MCF 10A (cell line): ENCODE data around the gene PTPRK. TPM values are rescaled to one million over a fixed set of nuclear protein-coding genes. Genes with fewer than 3 reads are reported as not detected.

ENCODE experiments used
- BruUV-seq: library from RNA; stranded (reverse); fragments of 400-500 nt; replicated peaks from 2 replicates; lab custom pipeline; 2021; lab: Mats Ljungman, UMichigan
- CTCF ChIA-PET: fragments of 300-600 bp; sonication (Branson Sonifier 250); formaldehyde crosslinking; extraction: SDS; loops from one replicate; lab custom pipeline; 2021; ENCODE audit warnings: antibody characterized with exemption, inconsistent platforms; lab: Yijun Ruan, JAX
- POLR2A ChIA-PET: fragments of 300-600, 350-650 bp; sonication (Branson Sonifier 250); formaldehyde crosslinking; extraction: SDS; loops from one replicate; lab custom pipeline; 2020; ENCODE audit warnings: antibody characterized with exemption, inconsistent platforms; lab: Yijun Ruan, JAX
- DNase-seq: peaks from one replicate; pipeline ENCODE4 v3.0.0-alpha.2; 2018; ENCODE audit not compliant: unreplicated experiment
- H3K27ac Mint-ChIP-seq: one replicate; pipeline ENCODE4 v1.8.0; 2022; ENCODE audit warnings: mild to moderate bottlenecking, low read depth, mixed read lengths; ENCODE audit not compliant: unreplicated experiment
- H3K27me3 Mint-ChIP-seq: one replicate; pipeline ENCODE4 v1.8.0; 2022; ENCODE audit warnings: mixed read lengths; ENCODE audit not compliant: insufficient read depth, unreplicated experiment
- H3K36me3 Mint-ChIP-seq: one replicate; pipeline ENCODE4 v1.8.0; 2022; ENCODE audit warnings: mild to moderate bottlenecking, moderate library complexity, mixed read lengths; ENCODE audit not compliant: insufficient read depth, unreplicated experiment
- H3K4me1 Mint-ChIP-seq: one replicate; pipeline ENCODE4 v1.8.0; 2022; ENCODE audit warnings: mixed read lengths; ENCODE audit not compliant: insufficient read depth, unreplicated experiment
- H3K4me3 Mint-ChIP-seq: one replicate; pipeline ENCODE4 v1.8.0; 2022; ENCODE audit warnings: mild to moderate bottlenecking, moderate library complexity, mixed read lengths; ENCODE audit not compliant: unreplicated experiment
- H3K9me3 Mint-ChIP-seq: one replicate; pipeline ENCODE4 v1.8.0; 2022; ENCODE audit warnings: mixed read lengths; ENCODE audit not compliant: unreplicated experiment
- CTCF ChIP-seq: fragments of 200-600 bp; IDR thresholded peaks from one replicate; pipeline ENCODE4 v1.8.0; 2022; ENCODE audit warnings: antibody characterized with exemption, mild to moderate bottlenecking; ENCODE audit not compliant: unreplicated experiment
- intact Hi-C: fragments of 100-400 bp; cut with micrococcal nuclease; formaldehyde crosslinking; loops from 2 replicates; pipeline ENCODE4 v1.14.1; 2022
- total RNA-seq: library from RNA; stranded (reverse); gene quantifications from 2 replicates; pipeline ENCODE4 v1.2.3, GENCODE V29; 2022

The PTPRK gene
- total RNA-seq, 1 experiment from 2014 or later: 50.2 TPM

GRCh38 chr6:128500749-128501600, 19.4 kb downstream of the PTPRK start:
- no peak for TF ChIP-seq CTCF
- ChIA-PET CTCF (interaction anchor here (0.6 to 1.3 kb wide), 4 partner anchors 11 to 645 kb away, joined by 3 to 5 read pairs (median 4); no protein-coding TSS in a partner anchor), POLR2A (interaction anchor here (0.7 to 2.3 kb wide), 7 partner anchors 8 to 1325 kb away, joined by 3 to 10 read pairs (median 4); partner anchors contain the start of gene PTPRK)
- no peaks in the 10 kb centered on the region for H3K27me3 Mint-ChIP-seq
- H3K27ac Mint-ChIP-seq: peak overlapping the region; percentile 36
- no peak overlapping the region for H3K4me3 Mint-ChIP-seq
- no peaks in the 10 kb centered on the region for H3K9me3 Mint-ChIP-seq
- peaks cover 24% of the 10 kb centered on the region for H3K4me1 Mint-ChIP-seq
- BruUV-seq: no TSS peak
- intact Hi-C loops: no loop called here
- DNase-seq: no peak
- H3K36me3 Mint-ChIP-seq: no peaks in the 10 kb centered on the region

- intact Hi-C loops: no loop called here
- no peak for TF ChIP-seq CTCF
- CTCF ChIA-PET: interaction anchor here (0.6 to 1.7 kb wide), 5 partner anchors 8 to 964 kb away, joined by 3 to 5 read pairs (median 3); no protein-coding TSS in a partner anchor
- Mint-ChIP-seq H3K4me3 (no peak overlapping the region), H3K36me3 (no peaks in the 10 kb centered on the region), H3K27ac (peak overlapping the region; percentile 36), H3K27me3 (no peaks in the 10 kb centered on the region), H3K4me1 (peaks cover 16% of the 10 kb centered on the region), H3K9me3 (no peaks in the 10 kb centered on the region)
- POLR2A ChIA-PET: interaction anchor here (1.2 to 2.3 kb wide), 4 partner anchors 8 to 20 kb away, joined by 3 to 15 read pairs (median 7); no protein-coding TSS in a partner anchor
- BruUV-seq: no TSS peak
- DNase-seq: no peak
Measured at GRCh38 chr6:128500014-128500413, 20.4 kb downstream of the PTPRK start.

- no peak overlapping the region for H3K4me3 Mint-ChIP-seq
- peak overlapping the region; percentile 36 for H3K27ac Mint-ChIP-seq
- no peaks in the 10 kb centered on the region for H3K36me3 Mint-ChIP-seq
- peaks cover 16% of the 10 kb centered on the region for H3K4me1 Mint-ChIP-seq
- ChIA-PET POLR2A (interaction anchor here (0.6 to 2.3 kb wide), 8 partner anchors 9 to 107 kb away, joined by 3 to 15 read pairs (median 4); partner anchors contain the start of gene PTPRK), CTCF (interaction anchor here (0.6 to 1.7 kb wide), 3 partner anchors 9 to 132 kb away, joined by 3 to 5 read pairs (median 3); no protein-coding TSS in a partner anchor)
- DNase-seq: no peak
- intact Hi-C loops: no loop called here
- no TSS peak for BruUV-seq
- no peaks in the 10 kb centered on the region for H3K27me3 Mint-ChIP-seq
- H3K9me3 Mint-ChIP-seq: no peaks in the 10 kb centered on the region
- no peak for TF ChIP-seq CTCF
Measured at GRCh38 chr6:128499079-128499731, 21.2 kb downstream of the PTPRK start.
